GM12878 (cell line): ENCODE data around the gene LIX1L. TPM values are rescaled to one million over a fixed set of nuclear protein-coding genes. Genes with fewer than 3 reads are reported as not detected.

ENCODE experiments used
- ASH2L ChIP-seq: fragments of 300-600, 200-600 bp; sonication (generic); IDR thresholded peaks from 2 replicates; pipeline ENCODE4 v1.6.1; 2017; ENCODE audit warnings: low read depth, mild to moderate bottlenecking, borderline replicate concordance
- ATF2 ChIP-seq: IDR thresholded peaks from 2 replicates; pipeline ENCODE4 v1.6.1; 2012; ENCODE audit warnings: low read length, inconsistent platforms
- BACH1 ChIP-seq: fragments of 450-650 bp; IDR thresholded peaks from 2 replicates; pipeline ENCODE4 v1.6.1; 2017; ENCODE audit warnings: mild to moderate bottlenecking, borderline replicate concordance
- BCL11A ChIP-seq: IDR thresholded peaks from 2 replicates; pipeline ENCODE4 v1.6.1; 2011; ENCODE audit warnings: low read depth, low read length
- CHD1 ChIP-seq: IDR thresholded peaks from 2 replicates; pipeline ENCODE4 v1.6.1; 2012; ENCODE audit warnings: low read depth, low read length, improper control_type of control experiment
- CREB1 ChIP-seq: IDR thresholded peaks from 2 replicates; pipeline ENCODE4 v1.6.1; 2012; ENCODE audit warnings: low read depth, mild to moderate bottlenecking, inconsistent platforms
- CUX1 ChIP-seq: IDR thresholded peaks from 2 replicates; pipeline ENCODE4 v1.6.1; 2012; ENCODE audit warnings: improper control_type of control experiment, low read depth, low read length; ENCODE audit not compliant: insufficient replicate concordance
- FOXK2 ChIP-seq: fragments of 450-650 bp; IDR thresholded peaks from 2 replicates; pipeline ENCODE4 v1.6.1; 2017; ENCODE audit warnings: mild to moderate bottlenecking, moderate library complexity
- GATAD2B ChIP-seq: fragments of 450-650 bp; conservative IDR thresholded peaks from 2 replicates; pipeline ENCODE4 v1.6.1; 2017; ENCODE audit warnings: low read depth, mild to moderate bottlenecking, moderate library complexity
- HDAC6 ChIP-seq: fragments of 200-600 bp; sonication (generic); IDR thresholded peaks from one replicate; pipeline ENCODE4 v1.8.0; 2017; ENCODE audit warnings: antibody characterized with exemption; ENCODE audit not compliant: unreplicated experiment
- IKZF2 ChIP-seq, 2 experiments: fragments of 450-650 bp; IDR thresholded peaks; 2 replicates each; pipeline ENCODE4 v1.6.1; 2017; ENCODE audit warnings: mild to moderate bottlenecking in 2 of 2, moderate library complexity in 2 of 2
- MYC ChIP-seq: IDR thresholded peaks from 2 replicates; pipeline ENCODE4 v1.6.1; 2011; ENCODE audit warnings: mild to moderate bottlenecking, low read length, moderate library complexity, inconsistent platforms; ENCODE audit not compliant: insufficient read depth, insufficient replicate concordance, insufficient read length, severe bottlenecking
- NFIC ChIP-seq: IDR thresholded peaks from 2 replicates; pipeline ENCODE4 v1.6.1; 2012; ENCODE audit warnings: low read depth, mild to moderate bottlenecking, inconsistent platforms, low read length, moderate library complexity
- PBX3 ChIP-seq: IDR thresholded peaks from 2 replicates; pipeline ENCODE4 v1.6.1; 2011; ENCODE audit warnings: mild to moderate bottlenecking, low read depth, low read length, moderate library complexity; ENCODE audit not compliant: insufficient replicate concordance
- POLR2A ChIP-seq: IDR thresholded peaks from 2 replicates; pipeline ENCODE4 v1.6.1; 2011; ENCODE audit warnings: low read depth, mild to moderate bottlenecking, low read length
- RAD21 ChIP-seq: IDR thresholded peaks from 2 replicates; pipeline ENCODE4 v1.6.1; 2011; ENCODE audit warnings: mild to moderate bottlenecking, low read depth, low read length, moderate library complexity; ENCODE audit not compliant: insufficient read depth
- RELA ChIP-seq: fragments of 450-650 bp; IDR thresholded peaks from 2 replicates; pipeline ENCODE4 v1.8.0; 2014; ENCODE audit warnings: borderline replicate concordance; ENCODE audit not compliant: partially characterized antibody
- STAT1 ChIP-seq: fragments of 450-650 bp; conservative IDR thresholded peaks from 2 replicates; pipeline ENCODE4 v1.6.1; 2014; ENCODE audit warnings: antibody characterized with exemption, mild to moderate bottlenecking
- TCF7 ChIP-seq: IDR thresholded peaks from 2 replicates; pipeline ENCODE4 v1.6.1; 2014; ENCODE audit warnings: antibody characterized with exemption, borderline replicate concordance
- ZBED1 ChIP-seq: IDR thresholded peaks from 2 replicates; pipeline ENCODE4 v1.6.1; 2016; ENCODE audit warnings: borderline replicate concordance
- ZNF207 ChIP-seq: fragments of 450-650 bp; IDR thresholded peaks from 2 replicates; pipeline ENCODE4 v1.6.1; 2014; ENCODE audit warnings: antibody characterized with exemption, mild to moderate bottlenecking, borderline replicate concordance
- polyA plus RNA-seq, 11 experiments: library from polyadenylated mRNA; depleted of rRNA in 4 of 11; unstranded in 6 of 11; stranded (reverse) in 5 of 11; fragments of >200 nt; fragmentation: Nextera tagmentation in 4 of 11; fragmentation: Illumina TruSeq in 1 of 11; extraction: Ambion mirVana in 4 of 11; extraction: Trizol in 1 of 11; gene quantifications; 1 replicate in 1 of 11; 2 replicates in 10 of 11; pipeline versions ENCODE4 v1.2.1 to v1.2.3, GENCODE V29; 2011 to 2016; ENCODE audit warnings: inconsistent platforms in 2 of 11, missing spikeins in 2 of 11, low read depth in 1 of 11
- total RNA-seq, 4 experiments: library from RNA; depleted of rRNA in 3 of 4; stranded (reverse); fragments of >200 nt in 3 of 4; fragmentation: Illumina TruSeq in 1 of 4; extraction: Trizol in 1 of 4; gene quantifications; 2 replicates each; pipeline versions ENCODE4 v1.2.1 to v1.2.3, GENCODE V29; 2013 to 2021
- TF ChIP-seq, protein P1 (sequence below): fragments of 150-350 bp; IDR thresholded peaks from 2 replicates; pipeline ENCODE4 v1.6.1; 2014; ENCODE audit warnings: mild to moderate bottlenecking, low read depth, low read length

Gene LIX1L
- total and polyA plus RNA-seq, 10 of the 15 experiments (the other 5 are each of a cell fraction or from before 2014, with no cell fraction given) = 5.5 to 48.2 (median 15.3) TPM

DNA sequence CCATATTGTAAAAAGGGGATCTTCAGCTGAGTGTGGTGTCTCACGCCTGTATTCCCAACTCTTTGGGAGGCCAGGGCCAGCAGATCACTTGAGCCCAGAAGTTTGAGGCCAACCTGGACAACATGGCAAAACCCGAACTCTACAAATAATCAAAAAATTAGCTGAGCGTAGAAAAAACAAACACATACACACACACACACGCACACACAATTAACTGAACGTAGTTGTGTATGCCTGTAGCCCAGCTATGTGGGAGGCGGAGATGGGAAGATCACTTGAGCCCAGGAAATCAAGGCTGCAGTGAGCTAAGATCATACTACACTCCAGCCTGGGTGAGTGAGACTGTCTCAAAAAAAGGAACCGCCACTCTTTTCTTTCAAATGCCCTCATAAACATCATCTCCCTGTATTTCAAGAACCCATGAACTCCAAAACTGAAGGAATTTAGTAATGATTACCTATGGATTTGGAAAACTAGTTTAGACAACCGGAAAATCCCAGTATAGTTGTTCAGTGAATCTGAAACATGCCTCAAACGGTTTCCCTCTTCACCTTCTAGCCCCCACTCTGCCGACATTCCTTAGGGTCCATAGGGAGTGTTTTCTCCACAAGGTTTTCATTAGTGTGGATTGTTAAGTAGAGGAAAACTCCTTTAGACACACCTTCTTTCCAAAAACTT is 34.1 kb upstream of the LIX1L start (continued):
- no peak for TF ChIP-seq PBX3
- TF ChIP-seq, protein P1, sequence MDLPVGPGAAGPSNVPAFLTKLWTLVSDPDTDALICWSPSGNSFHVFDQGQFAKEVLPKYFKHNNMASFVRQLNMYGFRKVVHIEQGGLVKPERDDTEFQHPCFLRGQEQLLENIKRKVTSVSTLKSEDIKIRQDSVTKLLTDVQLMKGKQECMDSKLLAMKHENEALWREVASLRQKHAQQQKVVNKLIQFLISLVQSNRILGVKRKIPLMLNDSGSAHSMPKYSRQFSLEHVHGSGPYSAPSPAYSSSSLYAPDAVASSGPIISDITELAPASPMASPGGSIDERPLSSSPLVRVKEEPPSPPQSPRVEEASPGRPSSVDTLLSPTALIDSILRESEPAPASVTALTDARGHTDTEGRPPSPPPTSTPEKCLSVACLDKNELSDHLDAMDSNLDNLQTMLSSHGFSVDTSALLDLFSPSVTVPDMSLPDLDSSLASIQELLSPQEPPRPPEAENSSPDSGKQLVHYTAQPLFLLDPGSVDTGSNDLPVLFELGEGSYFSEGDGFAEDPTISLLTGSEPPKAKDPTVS = no peak
- TF ChIP-seq BACH1 = peak; percentile 56; the same call in 1 of the 2 replicates
- no peak for TF ChIP-seq ATF2
- no peak for TF ChIP-seq RELA
- no peak for TF ChIP-seq MYC
- TF ChIP-seq GATAD2B = no peak
- peak; percentile 64 for TF ChIP-seq ZBED1
- peak; percentile 29 to 47; a peak in 1 of 4 replicates for TF ChIP-seq IKZF2 (IDR thresholded peaks at IDR 0.05)
- TF ChIP-seq NFIC = peak; percentile 48
- TF ChIP-seq BCL11A = 0 out of 2 replicates have a peak, but pooled peaks have one; percentile 38
- no peak for TF ChIP-seq FOXK2
- no peak for TF ChIP-seq CUX1
- TF ChIP-seq RAD21 = no peak
- TF ChIP-seq HDAC6 = no peak
- peak; percentile 74 for TF ChIP-seq POLR2A
- TF ChIP-seq ASH2L = no peak
- no peak for TF ChIP-seq CHD1
- no peak for TF ChIP-seq TCF7
- no peak for TF ChIP-seq CREB1
- no peak for TF ChIP-seq STAT1
- no peak for TF ChIP-seq ZNF207
